NOMO-1 treated with dmso at 0.1 percent for 144 hours (cell line): ENCODE data around the gene RNF40.
"Not testable (repeated sequence)": the region's sequence is repeated elsewhere in the genome, so short reads cannot be mapped to it uniquely, and the experiment has no call there.

Experiments used
- DNase-seq: peaks from one replicate; lab custom pipeline; 2025; ENCODE audit not compliant: unreplicated experiment; lab: John Stamatoyannopoulos, UW

The RNF40 gene

GRCh38 chr16:30813821-30814189 lies 51.7 kb downstream of the RNF40 start:
- DNase-seq, result no peak

- no peak for DNase-seq
These were observed 54.6 kb downstream of the RNF40 start for GRCh38 chr16:30816769-30817168.

- no peak for DNase-seq
These were observed 58.9 kb downstream of the RNF40 start for GRCh38 chr16:30820952-30821421.

- DNase-seq, result not testable (repeated sequence)
These were observed 59.3 kb downstream of the RNF40 start for GRCh38 chr16:30821441-30821840.

- no peak for DNase-seq
These were observed 59.8 kb downstream of the RNF40 start for GRCh38 chr16:30821891-30822290.
